ENCODE data around the gene SIK3. TPM values are rescaled to one million over a fixed set of nuclear protein-coding genes. Genes with fewer than 3 reads are reported as not detected.

The SIK3 gene
- total RNA-seq, 1 experiment from 2014 or later, result 14.5 TPM

- Histone ChIP-seq H3K79me2 (ENCODE audit: low read length) (no peaks in the 10 kb centered on the region), H2AFZ (ENCODE audit: low read length) (peak overlapping the region; percentile 12; the same call in 1 of the 2 replicates), H3K9me2 (replicated peaks; ENCODE audit: low read length) (no peaks in the 10 kb centered on the region), H3K9me3 (ENCODE audit: low read length) (no peaks in the 10 kb centered on the region), H4K20me1 (ENCODE audit: low read length) (no peaks in the 10 kb centered on the region), H3K4me1 (ENCODE audit: insufficient read depth, low read length) (peaks cover 3% of the 10 kb centered on the region; the same call in 1 of the 2 replicates), H3K27me3 (ENCODE audit: low read length) (no peaks in the 10 kb centered on the region), H3K4me3 (ENCODE audit: low read length) (no peak overlapping the region), H3K9ac (ENCODE audit: low read length) (no peak overlapping the region), H3K36me3 (ENCODE audit: low read depth, low read length) (no peaks in the 10 kb centered on the region), H3K4me2 (ENCODE audit: low read length) (no peak overlapping the region), H3K27ac (ENCODE audit: low read length) (no peak overlapping the region), H3F3A (ENCODE audit: low read length, unreplicated experiment) (no peaks in the 10 kb centered on the region)
- intact Hi-C loops (cut with micrococcal nuclease), result loop anchor here (2.0 to 5.0 kb wide), 4 partner anchors 181 to 375 kb away; partner anchors contain the start of genes APOA5 and BUD13
- no peak for DNase-seq
- ATAC-seq, result no peak
- POLR2A ChIA-PET (ENCODE audit: unreplicated experiment), result no interaction called here
- CTCF ChIA-PET, result no interaction called here
- TF ChIP-seq EZH2phosphoT487 (IDR thresholded peaks at IDR 0.05; ENCODE audit: borderline replicate concordance, low read length), result no peak
- TF ChIP-seq EZH2 (IDR thresholded peaks at IDR 0.05; ENCODE audit: low read length, unreplicated experiment), result no peak
- TF ChIP-seq, protein P1, sequence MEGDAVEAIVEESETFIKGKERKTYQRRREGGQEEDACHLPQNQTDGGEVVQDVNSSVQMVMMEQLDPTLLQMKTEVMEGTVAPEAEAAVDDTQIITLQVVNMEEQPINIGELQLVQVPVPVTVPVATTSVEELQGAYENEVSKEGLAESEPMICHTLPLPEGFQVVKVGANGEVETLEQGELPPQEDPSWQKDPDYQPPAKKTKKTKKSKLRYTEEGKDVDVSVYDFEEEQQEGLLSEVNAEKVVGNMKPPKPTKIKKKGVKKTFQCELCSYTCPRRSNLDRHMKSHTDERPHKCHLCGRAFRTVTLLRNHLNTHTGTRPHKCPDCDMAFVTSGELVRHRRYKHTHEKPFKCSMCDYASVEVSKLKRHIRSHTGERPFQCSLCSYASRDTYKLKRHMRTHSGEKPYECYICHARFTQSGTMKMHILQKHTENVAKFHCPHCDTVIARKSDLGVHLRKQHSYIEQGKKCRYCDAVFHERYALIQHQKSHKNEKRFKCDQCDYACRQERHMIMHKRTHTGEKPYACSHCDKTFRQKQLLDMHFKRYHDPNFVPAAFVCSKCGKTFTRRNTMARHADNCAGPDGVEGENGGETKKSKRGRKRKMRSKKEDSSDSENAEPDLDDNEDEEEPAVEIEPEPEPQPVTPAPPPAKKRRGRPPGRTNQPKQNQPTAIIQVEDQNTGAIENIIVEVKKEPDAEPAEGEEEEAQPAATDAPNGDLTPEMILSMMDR (conservative IDR thresholded peaks at IDR 0.05; ENCODE audit: low read depth, low read length), result no peak
- no TSS peak for BruUV-seq (replicated peaks)
Observed at GRCh38 chr11:117107701-117108590, 9.7 kb upstream of the SIK3 start.

DNA sequence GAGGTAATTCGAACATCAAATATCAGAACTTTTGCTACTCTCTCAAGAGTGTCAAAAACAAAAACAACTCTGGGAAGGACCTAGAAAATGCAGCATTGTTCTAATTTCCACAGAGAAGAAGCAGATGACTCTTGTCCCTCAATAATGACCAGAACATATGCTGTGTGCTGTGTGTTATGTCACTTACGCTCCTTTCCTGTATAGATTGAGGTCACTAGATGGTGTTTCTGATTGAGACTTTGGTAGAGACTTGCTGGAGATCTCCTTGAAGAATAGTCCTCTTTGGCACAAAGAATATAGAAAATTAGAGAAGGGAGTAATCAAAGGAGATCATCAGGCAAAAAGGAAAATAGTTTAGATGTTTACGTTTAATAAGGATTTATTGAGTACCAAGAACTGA, 2.3 kb upstream of the SIK3 start:
- H3K27me3 ChIP-seq (ENCODE audit: low read length), result no peaks in the 10 kb centered on the region
- no peak overlapping the region for H2AFZ ChIP-seq (ENCODE audit: low read length)
- no peak overlapping the region for H3K4me2 ChIP-seq (ENCODE audit: low read length)
- ChIA-PET POLR2A (ENCODE audit: unreplicated experiment) (no interaction called here), CTCF (no interaction called here)
- H3K9me2 ChIP-seq (replicated peaks; ENCODE audit: low read length), result no peaks in the 10 kb centered on the region
- DNase-seq, result no peak
- H3K36me3 ChIP-seq (ENCODE audit: low read depth, low read length), result no peaks in the 10 kb centered on the region
- no TSS peak for BruUV-seq (replicated peaks)
- no peak overlapping the region for H3K9ac ChIP-seq (ENCODE audit: low read length)
- H3K27ac ChIP-seq (ENCODE audit: low read length), result no peak overlapping the region
- ATAC-seq, result no peak
- intact Hi-C loops (cut with micrococcal nuclease), result no loop called here
- no peaks in the 10 kb centered on the region for H3F3A ChIP-seq (ENCODE audit: low read length, unreplicated experiment)
- H3K4me3 ChIP-seq (ENCODE audit: low read length), result no peak overlapping the region
- peaks cover 25% of the 10 kb centered on the region for H3K79me2 ChIP-seq (ENCODE audit: low read length)
- TF ChIP-seq EZH2 (IDR thresholded peaks at IDR 0.05; ENCODE audit: low read length, unreplicated experiment) (no peak), EZH2phosphoT487 (IDR thresholded peaks at IDR 0.05; ENCODE audit: borderline replicate concordance, low read length) (no peak)
- TF ChIP-seq, protein P1 (conservative IDR thresholded peaks at IDR 0.05; ENCODE audit: low read depth, low read length), result no peak
- H3K9me3 ChIP-seq (ENCODE audit: low read length), result no peaks in the 10 kb centered on the region
- peaks cover 22% of the 10 kb centered on the region for H4K20me1 ChIP-seq (ENCODE audit: low read length)
- peaks cover 30% of the 10 kb centered on the region for H3K4me1 ChIP-seq (ENCODE audit: insufficient read depth, low read length)

- Histone ChIP-seq H3K4me3 (ENCODE audit: low read length) (no peak overlapping the region), H3F3A (ENCODE audit: low read length, unreplicated experiment) (no peaks in the 10 kb centered on the region), H3K27me3 (ENCODE audit: low read length) (no peaks in the 10 kb centered on the region), H4K20me1 (ENCODE audit: low read length) (peaks cover 31% of the 10 kb centered on the region), H3K79me2 (ENCODE audit: low read length) (peaks cover 34% of the 10 kb centered on the region), H3K4me2 (ENCODE audit: low read length) (0 out of 2 replicates have a peak overlapping the region, but pooled peaks have one; percentile 91), H3K9me2 (replicated peaks; ENCODE audit: low read length) (no peaks in the 10 kb centered on the region), H3K27ac (ENCODE audit: low read length) (peak overlapping the region; percentile 90; the same call in 1 of the 2 replicates), H3K9me3 (ENCODE audit: low read length) (no peaks in the 10 kb centered on the region), H2AFZ (ENCODE audit: low read length) (no peak overlapping the region), H3K36me3 (ENCODE audit: low read depth, low read length) (no peaks in the 10 kb centered on the region), H3K4me1 (ENCODE audit: insufficient read depth, low read length) (peaks cover 38% of the 10 kb centered on the region), H3K9ac (ENCODE audit: low read length) (no peak overlapping the region)
- ChIA-PET POLR2A (ENCODE audit: unreplicated experiment) (no interaction called here), CTCF (no interaction called here)
- intact Hi-C loops (cut with micrococcal nuclease), result no loop called here
- no TSS peak for BruUV-seq (replicated peaks)
- DNase-seq (no peak), ATAC-seq (no peak)
- TF ChIP-seq, protein P1 (conservative IDR thresholded peaks at IDR 0.05; ENCODE audit: low read depth, low read length), result no peak
- TF ChIP-seq EZH2phosphoT487 (IDR thresholded peaks at IDR 0.05; ENCODE audit: borderline replicate concordance, low read length), result no peak
Observed at GRCh38 chr11:117099696-117100095, 1.5 kb upstream of the SIK3 start.
